Caki2 (cell line): ENCODE results near the gene FKBP4. TPM values are rescaled to one million over a fixed set of nuclear protein-coding genes. Genes with fewer than 3 reads are reported as not detected.
"Not testable (repeated sequence)": the region's sequence is repeated elsewhere in the genome, so short reads cannot be mapped to it uniquely, and the experiment has no call there.

Source experiments
- DNase-seq: peaks from one replicate; pipeline ENCODE4 v3.0.0-alpha.2; 2015; ENCODE audit warnings: low read depth
- in situ Hi-C: cut with HindIII; loops from 2 replicates; pipeline ENCODE4 v1.10.0; 2016; ENCODE audit warnings: low sequenced_read_pairs, low pct_unique_long_range_greater_than_20kb, mixed read lengths
- total RNA-seq: library from RNA; depleted of rRNA; stranded (reverse); fragments of >200 nt; shearing (Covaris generic); gene quantifications from 2 replicates; pipeline ENCODE4 v1.2.3, GENCODE V29; 2014; ENCODE audit warnings: low replicate concordance; rRNA removed

Gene FKBP4, protein sequence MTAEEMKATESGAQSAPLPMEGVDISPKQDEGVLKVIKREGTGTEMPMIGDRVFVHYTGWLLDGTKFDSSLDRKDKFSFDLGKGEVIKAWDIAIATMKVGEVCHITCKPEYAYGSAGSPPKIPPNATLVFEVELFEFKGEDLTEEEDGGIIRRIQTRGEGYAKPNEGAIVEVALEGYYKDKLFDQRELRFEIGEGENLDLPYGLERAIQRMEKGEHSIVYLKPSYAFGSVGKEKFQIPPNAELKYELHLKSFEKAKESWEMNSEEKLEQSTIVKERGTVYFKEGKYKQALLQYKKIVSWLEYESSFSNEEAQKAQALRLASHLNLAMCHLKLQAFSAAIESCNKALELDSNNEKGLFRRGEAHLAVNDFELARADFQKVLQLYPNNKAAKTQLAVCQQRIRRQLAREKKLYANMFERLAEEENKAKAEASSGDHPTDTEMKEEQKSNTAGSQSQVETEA
- total RNA-seq, result 77.6 and 85.8 TPM in 2 replicates

DNA sequence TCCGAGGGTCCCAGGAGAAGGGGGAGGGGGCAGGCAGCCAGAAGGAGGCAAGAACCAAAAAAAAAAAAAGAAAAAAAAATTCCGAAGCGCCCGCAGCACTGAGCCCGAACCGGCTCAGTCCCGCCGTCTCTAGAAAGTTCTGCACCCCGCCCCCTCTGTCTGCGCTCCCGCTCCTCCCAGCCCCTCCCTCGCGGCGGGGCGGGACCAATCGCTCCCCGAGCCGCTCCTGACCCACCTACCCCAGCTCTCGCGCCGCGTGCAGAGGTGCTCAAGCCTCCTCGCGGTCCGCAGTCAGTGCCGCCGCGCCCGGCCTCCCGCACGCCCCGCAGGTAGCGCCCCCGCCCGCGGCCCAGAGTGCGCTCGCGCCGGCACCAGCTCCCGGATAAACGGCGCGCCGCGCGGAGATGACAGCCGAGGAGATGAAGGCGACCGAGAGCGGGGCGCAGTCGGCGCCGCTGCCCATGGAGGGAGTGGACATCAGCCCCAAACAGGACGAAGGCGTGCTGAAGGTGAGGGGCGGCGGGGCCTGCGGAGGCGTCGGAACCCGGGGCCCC is at the start of gene FKBP4:
Gene FKBP4 (plus strand): TSS at position 235 of the 554 bp plus-strand sequence. CDS start 170 bp downstream, at position 405.
- DNase-seq, result peak; percentile 72
- in situ Hi-C loops, result no loop called here

DNA sequence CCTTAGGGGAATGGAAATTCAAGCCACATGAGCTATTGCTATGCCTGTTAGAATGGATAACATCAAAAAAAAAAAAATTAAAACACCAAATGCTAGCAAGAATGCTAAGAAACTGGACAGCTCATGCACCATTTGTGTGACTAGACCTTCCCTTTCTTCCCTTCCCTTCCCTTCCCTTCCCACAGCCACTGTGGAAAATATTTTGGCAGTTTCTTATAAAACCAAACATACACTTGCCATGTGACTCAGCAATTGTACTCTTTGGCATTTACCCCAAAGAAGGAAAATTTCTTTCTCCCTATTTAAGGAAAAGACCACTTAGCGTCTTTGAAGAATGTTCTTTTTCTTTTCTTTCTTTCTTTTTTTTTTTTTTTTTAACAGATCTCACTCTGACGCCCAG is 49.1 kb upstream of the FKBP4 start:
- in situ Hi-C loops, result no loop called here
- no peak for DNase-seq

DNA sequence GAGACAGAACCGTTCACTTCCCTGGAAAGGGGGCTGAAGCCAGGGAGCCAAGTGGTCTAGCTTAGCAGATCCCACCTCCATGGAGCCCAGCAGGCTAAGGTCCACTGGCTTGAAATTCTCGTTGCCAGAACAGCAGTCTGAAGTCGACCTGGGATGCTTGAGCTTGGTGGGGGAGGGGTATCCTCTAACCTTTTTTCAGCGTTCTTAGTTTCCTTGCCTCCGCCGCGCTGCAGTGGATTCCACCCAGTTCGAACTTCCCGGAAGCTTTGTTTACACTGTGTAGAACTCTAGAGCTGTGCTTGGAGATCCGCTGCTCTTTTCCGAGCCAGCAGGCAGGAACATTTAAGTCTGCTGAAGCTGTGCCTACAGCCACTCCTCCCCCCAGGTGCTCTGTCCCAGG is 45.2 kb upstream of the FKBP4 start:
- no peak for DNase-seq
- in situ Hi-C loops, result no loop called here

DNA sequence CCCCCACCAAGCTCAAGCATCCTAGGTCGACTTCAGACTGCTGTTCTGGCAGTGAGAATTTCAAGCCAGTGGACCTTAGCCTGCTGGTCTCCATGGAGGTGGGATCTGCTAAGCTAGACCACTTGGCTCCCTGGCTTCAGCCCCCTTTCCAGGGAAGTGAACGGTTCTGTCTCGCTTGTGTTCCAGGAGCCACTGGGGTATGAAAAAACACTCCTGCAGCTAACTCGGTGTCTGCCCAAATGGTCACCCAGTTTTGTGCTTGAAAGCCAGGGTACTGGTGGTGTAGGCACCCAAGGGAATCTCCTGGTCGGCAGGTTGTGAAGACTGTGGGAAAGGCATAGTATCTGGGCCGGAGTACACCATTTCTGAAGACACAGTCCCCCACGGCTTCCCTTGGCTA is 44.6 kb upstream of the FKBP4 start:
- no peak for DNase-seq
- in situ Hi-C loops, result no loop called here

DNA sequence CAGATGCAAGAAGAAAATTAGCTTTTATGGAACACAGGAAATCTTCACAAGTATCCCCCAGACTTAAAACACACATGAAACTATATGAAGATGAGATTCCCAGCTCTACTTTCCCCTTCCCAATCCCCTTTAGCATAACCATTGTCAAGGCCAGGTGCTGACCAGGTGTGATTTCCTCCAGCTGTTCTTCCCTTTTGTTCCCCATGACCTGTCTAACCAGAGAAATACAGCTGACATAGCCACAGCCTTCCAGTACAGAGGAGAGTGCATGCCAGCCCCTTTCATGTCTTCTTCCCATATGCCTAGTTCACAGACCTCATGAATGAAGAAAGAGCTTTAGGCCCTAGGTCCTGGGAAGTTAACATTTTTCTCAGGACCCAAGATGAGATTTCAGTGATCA is 43.5 kb upstream of the FKBP4 start:
- no peak for DNase-seq
- in situ Hi-C loops, result no loop called here

DNA sequence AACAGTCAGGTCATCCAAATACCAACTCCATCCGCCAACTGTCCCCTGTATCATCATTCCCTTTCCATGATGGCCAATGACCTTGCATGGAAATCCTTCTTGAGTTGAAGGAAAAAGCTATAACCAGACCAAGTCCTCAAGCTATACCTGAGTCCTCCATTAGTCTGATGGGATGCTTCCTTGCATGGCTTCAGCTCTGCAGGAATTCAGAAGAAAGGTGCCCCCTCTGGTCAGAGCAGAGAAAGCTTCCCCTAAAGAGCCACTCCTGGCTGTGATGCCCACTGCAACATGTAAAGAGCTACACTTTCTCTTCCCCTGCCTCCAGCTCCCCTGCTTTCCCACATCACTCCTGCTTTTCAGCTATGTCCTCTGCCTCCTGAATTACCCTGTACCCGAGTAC is 43.1 kb upstream of the FKBP4 start:
- in situ Hi-C loops, result no loop called here
- DNase-seq, result no peak

DNA sequence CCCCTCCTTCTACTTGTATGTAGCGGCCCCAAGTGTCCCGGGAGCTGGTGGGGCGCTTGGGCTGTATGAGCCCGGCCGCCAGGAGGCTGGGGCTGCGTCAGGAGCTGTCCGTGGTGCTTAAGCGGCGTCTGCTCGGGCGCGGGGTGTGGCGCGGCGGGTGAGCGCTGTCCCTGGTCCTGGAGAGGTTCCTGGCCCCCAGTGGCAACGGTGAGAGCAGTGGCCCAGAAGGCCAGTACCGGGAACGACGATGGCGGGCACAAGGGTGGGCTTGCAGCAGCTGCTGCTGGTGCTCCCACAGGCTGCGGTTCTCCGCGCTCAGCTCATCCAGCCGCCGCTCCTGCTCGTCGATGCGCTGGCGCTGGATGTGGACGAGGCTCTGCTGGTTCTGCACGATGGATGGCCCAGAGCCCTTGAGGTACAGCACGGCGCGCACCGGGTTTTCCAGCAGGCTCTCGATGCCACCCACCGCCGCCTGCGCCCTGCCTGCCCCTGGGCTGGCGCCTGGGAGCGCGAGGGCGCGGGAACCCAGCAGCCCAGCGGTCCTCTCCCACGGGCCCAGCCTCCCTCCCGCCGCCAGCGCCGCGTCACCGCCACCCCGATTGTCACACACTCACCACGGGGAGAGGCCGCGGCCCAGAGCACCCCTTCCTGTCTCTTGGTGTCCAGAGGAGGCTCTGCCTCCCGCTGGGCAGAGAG is 41.9 kb upstream of the FKBP4 start:
- DNase-seq, result peak; percentile 73

DNA sequence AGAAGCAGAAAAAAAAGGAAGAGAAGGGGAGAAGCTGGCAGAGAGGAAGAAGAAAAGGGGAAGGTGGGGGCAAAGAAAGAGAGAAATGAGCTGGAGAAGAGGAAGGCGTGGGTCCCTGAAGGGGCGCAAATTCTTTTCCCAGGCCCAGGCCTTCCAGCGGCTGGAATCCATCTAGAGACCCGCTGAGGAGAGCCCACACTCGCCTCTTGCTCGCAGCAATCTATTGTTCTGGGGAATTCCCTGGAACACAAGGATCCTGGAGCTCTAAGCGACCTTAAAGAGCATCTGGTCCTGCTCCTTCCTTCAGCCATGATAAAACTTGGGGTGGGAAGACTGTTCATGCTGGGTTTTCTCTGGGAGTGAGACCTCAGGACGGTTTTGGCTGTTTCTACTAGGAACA is 41.2 kb upstream of the FKBP4 start:
- no peak for DNase-seq
- in situ Hi-C loops, result no loop called here

More for the DNA sequence above, 41.9 kb upstream of the FKBP4 start:
- in situ Hi-C loops, result no loop called here

DNA sequence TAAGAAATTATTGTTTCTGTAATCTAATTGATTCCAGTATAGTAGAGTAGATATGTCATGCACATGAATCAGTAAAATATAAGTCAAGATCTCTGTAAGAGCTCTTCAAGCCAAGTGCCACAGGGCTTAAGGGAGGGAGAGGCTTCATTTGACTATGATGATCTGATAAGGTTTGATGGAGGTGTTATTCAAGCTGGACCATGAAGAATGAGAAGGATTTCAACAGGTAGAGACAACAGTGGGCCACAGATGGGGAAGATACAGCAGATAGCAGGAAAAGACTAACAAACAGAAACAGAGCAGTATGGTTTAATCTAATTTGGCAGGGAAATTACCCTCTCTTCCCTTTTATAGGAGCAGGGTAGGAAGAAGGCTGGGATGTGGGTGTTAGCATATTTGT is 40.6 kb upstream of the FKBP4 start:
- DNase-seq, result no peak
- in situ Hi-C loops, result no loop called here

DNA sequence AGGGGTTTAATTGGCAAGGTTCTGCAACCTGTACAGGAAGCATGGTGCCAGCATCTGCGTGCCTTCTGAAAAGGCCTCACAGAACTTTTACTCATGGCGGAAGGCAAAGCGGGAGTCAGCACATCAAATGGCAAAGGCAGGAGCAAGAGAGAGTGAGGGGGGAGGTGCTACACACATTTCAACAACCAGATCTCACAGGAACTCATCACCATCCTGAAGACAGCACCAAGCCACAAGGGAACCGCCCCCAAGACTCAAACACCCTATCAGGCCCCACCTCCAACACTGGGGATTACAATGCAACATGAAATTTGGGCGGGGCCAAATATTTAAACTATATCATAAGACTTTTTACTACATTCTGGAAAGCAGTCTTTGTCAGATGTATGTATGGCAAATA is 38.0 kb upstream of the FKBP4 start:
- no peak for DNase-seq
- in situ Hi-C loops, result no loop called here

DNA sequence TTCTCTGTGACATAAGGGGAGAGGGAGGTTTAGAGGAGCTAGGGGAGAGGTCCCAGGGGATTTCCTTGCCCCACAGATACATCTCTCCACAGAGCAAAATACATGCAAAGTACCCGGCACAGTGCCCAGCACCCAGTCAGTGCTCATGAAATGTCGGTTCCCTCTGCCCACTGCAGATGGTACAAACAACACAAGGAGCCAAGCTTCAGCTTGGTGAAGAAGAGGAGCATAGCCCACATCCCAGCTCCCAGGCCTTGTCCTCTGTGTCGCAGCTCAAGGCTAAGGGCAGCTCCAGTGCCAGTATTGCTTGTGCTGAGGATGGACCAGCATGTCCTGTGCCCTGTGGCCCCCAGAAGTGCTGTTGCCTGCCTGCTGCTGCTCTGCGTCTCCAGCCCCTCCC is 35.0 kb upstream of the FKBP4 start:
- in situ Hi-C loops, result no loop called here

DNA sequence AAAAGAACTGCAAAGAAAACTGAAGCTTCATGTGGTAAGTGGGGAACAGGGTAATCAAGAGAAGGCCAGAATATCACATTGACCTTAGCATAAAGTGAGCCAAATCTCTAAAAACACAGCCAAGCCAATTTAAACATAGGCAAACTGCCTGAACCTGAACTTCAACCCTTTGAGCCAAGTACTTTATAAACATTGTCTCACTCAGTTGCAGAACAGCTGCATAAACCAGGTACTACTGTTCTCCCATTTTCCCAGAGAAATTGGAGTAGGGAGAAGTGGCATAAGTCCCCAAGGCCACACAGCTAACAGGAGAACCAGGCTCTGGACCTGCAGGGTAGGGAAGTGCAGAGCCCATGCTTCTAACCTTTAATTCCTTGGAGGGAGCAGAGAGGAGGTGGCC is 30.4 kb upstream of the FKBP4 start:
- in situ Hi-C loops, result no loop called here
- DNase-seq, result no peak

More for the DNA sequence above, 35.0 kb upstream of the FKBP4 start:
- DNase-seq, result no peak

DNA sequence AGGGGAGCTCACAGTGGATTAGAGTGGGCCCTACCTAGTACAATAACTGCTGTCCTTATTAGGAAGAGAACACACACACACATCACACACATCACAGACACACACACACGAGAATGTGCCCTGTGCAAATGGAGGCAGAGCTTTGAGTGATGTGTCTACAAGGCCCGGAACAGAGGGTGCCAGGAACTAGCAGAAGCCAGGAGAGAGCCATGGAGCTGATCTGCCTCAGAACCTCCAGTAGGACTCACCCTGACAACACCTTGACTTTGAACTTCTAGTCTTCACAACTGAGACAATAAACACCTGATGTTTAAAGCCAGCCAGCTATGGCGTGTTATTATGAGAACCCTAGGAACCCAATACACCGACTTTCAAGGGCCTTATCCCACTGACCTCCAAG is 29.7 kb upstream of the FKBP4 start:
- in situ Hi-C loops, result no loop called here
- no peak for DNase-seq

DNA sequence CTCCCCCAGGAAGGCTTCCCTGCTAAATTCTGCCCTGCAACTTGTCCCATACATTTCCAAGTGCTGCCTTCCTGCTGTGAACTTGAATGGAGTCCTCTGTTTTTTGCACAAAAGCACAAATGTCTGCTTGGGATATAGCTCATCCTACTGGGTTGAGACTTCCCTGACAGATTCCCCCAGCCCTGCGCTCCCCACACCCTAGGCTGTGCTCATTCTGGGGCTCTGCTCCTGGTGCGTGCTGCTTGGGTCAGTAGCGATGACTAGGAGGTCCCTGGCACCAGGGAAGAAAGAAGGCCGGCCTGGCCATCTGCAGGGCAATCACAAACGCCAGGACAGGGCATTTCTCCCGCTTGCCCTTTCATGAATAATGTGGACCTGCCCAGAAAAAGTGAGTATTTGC is 29.2 kb upstream of the FKBP4 start:
- in situ Hi-C loops, result no loop called here
- no peak for DNase-seq

DNA sequence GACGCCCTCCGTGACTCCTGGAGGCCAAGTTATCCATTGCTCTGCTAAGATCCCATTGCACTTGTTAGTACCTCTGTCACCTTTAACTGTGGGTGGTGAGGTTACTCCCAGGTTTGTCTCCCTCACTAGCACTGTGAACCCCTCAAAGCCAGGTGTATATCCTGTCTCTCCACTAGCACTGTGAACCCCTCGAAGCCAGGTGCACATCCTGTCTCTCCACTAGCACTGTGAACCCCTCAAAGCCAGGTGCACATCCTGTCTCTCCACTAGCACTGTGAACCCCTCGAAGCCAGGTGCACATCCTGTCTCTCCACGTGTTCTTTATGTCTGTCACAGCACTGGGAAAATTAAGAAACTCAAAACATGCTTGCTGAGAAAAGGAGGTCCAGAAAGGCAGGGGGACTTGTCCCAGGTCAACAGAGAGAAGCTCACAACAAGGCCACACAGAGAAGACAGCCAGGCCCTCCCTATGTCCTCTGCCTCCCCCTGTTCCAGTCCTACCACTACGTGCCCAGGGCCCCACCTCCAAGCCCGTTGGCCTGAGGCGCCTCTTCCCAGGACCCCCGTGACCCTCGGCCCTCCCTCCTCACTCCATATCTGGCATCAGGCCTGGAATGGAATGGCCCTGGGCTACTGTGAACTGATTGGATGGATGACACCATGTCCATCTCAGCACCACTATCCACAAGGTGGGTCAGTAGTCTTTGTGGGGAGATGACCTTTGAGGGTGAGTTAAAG is 26.4 kb upstream of the FKBP4 start:
- no peak for DNase-seq
- in situ Hi-C loops, result no loop called here

DNA sequence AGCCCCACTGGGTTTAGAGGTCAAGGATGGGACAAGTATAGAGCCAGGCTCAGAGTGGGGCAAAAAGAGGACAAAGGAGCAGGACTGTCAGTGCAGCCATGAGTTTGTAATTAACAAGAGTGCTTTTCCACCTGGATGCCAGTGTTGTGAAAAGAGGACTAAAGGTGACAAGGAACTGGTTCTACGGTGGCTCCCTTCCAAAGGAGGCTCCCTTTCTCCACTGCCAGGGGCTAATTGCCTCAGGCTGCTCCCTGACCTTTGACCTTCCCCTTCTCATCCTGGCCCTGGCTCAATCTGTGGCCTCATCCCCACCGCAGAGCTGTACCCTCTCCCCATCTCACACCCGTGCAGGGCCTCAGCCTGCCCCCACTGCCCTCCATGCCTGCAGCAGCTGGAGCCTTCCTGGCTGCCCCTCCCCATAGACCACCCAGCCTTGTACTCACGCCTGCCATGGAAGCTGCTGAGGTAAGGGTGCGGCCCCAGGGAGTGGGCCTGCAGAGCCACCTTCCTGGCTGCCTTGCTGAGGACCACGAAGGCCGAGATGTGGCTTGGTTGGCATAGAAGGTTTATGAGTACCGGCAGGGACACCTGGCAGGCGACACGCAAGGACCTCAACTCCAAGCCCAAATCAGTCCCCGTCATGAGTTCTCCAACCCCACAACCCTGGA is 24.8 kb upstream of the FKBP4 start:
- no peak for DNase-seq
- in situ Hi-C loops, result no loop called here

DNA sequence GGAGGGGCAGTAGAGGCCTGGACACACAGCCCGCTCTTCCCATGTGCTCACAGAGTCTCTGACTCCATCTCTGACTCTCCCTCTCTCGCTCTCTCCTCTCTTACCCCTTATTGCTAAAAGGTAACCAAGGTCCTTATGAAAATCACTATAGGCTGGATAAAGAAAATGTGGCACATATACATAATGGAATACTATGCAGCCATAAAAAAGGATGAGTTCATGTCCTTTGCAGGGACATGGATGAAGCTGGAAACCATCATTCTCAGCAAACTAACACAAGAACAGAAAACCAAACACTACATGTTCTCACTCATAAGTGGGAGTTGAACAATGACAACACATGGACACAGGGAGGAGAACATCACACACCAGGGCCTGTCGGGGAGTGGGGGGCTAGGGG is 24.2 kb upstream of the FKBP4 start:
- in situ Hi-C loops, DNase-seq: not testable (repeated sequence)

DNA sequence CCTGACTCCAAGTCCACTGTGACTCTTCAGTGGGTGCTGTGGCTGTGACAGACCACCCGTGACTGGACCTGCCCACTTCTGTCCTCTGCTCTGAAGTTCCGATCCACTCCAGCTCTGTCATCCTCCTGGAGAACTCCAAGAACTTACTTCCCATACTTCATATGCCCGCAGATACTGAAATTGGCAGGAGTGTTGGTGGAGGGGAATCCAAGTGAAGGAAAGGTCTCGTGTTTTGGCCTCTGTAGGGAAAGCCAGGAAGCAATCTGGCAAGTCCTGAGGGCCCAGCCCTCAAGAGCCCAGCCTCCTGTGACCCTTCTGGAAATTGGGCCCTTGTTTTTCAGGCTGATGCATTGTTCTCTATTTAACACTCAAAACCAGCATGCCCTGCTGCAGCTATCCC is 22.4 kb upstream of the FKBP4 start:
- DNase-seq, result no peak
- in situ Hi-C loops, result no loop called here
